Measurements from ENCODE around the gene BDH2. TPM values are rescaled to one million over a fixed set of nuclear protein-coding genes. Genes with fewer than 3 reads are reported as not detected.

BDH2 gene
- total and polyA plus RNA-seq, 2 experiments from 2014 or later: 36.5 to 73.9 TPM

DNA sequence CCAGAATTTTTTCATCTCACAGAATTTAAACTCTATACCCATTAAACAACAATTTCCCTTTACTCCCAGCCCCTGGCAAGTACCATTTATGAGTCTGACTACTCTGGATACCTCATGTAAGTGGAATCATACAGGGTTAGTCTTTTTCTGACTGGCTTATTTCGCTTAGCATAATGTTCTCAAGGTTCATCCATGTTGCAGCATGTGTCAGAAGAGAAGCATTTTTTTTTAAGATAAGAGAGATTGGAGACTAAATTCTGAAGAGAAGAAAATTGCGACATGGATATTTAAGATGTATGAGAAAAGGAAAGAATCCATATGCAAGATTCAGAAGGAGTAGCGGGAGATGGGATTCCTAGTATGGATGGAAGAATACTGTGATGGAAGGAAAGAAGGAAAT is 68.8 kb downstream of the BDH2 start:
- no peak for TF ChIP-seq JUNB (IDR thresholded peaks at IDR 0.05; ENCODE audit: unreplicated experiment)
- TF ChIP-seq, protein P1, sequence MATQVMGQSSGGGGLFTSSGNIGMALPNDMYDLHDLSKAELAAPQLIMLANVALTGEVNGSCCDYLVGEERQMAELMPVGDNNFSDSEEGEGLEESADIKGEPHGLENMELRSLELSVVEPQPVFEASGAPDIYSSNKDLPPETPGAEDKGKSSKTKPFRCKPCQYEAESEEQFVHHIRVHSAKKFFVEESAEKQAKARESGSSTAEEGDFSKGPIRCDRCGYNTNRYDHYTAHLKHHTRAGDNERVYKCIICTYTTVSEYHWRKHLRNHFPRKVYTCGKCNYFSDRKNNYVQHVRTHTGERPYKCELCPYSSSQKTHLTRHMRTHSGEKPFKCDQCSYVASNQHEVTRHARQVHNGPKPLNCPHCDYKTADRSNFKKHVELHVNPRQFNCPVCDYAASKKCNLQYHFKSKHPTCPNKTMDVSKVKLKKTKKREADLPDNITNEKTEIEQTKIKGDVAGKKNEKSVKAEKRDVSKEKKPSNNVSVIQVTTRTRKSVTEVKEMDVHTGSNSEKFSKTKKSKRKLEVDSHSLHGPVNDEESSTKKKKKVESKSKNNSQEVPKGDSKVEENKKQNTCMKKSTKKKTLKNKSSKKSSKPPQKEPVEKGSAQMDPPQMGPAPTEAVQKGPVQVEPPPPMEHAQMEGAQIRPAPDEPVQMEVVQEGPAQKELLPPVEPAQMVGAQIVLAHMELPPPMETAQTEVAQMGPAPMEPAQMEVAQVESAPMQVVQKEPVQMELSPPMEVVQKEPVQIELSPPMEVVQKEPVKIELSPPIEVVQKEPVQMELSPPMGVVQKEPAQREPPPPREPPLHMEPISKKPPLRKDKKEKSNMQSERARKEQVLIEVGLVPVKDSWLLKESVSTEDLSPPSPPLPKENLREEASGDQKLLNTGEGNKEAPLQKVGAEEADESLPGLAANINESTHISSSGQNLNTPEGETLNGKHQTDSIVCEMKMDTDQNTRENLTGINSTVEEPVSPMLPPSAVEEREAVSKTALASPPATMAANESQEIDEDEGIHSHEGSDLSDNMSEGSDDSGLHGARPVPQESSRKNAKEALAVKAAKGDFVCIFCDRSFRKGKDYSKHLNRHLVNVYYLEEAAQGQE (IDR thresholded peaks at IDR 0.05; ENCODE audit: unreplicated experiment): no peak
- TF ChIP-seq ZNF331 (CRISPR knock-in tag; IDR thresholded peaks at IDR 0.05; ENCODE audit: low read depth): no peak
- TF ChIP-seq, protein P2, sequence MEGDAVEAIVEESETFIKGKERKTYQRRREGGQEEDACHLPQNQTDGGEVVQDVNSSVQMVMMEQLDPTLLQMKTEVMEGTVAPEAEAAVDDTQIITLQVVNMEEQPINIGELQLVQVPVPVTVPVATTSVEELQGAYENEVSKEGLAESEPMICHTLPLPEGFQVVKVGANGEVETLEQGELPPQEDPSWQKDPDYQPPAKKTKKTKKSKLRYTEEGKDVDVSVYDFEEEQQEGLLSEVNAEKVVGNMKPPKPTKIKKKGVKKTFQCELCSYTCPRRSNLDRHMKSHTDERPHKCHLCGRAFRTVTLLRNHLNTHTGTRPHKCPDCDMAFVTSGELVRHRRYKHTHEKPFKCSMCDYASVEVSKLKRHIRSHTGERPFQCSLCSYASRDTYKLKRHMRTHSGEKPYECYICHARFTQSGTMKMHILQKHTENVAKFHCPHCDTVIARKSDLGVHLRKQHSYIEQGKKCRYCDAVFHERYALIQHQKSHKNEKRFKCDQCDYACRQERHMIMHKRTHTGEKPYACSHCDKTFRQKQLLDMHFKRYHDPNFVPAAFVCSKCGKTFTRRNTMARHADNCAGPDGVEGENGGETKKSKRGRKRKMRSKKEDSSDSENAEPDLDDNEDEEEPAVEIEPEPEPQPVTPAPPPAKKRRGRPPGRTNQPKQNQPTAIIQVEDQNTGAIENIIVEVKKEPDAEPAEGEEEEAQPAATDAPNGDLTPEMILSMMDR (conservative IDR thresholded peaks at IDR 0.05; ENCODE audit: low read depth in 2 of 2): no peak
- TF ChIP-seq EZH2phosphoT487 (IDR thresholded peaks at IDR 0.05; ENCODE audit: unreplicated experiment): no peak
- TF ChIP-seq POLR2AphosphoS5 (IDR thresholded peaks at IDR 0.05; ENCODE audit: low read depth): no peak
- TF ChIP-seq ZNF114 (CRISPR knock-in tag; IDR thresholded peaks at IDR 0.05): no peak
- TF ChIP-seq, protein P3, sequence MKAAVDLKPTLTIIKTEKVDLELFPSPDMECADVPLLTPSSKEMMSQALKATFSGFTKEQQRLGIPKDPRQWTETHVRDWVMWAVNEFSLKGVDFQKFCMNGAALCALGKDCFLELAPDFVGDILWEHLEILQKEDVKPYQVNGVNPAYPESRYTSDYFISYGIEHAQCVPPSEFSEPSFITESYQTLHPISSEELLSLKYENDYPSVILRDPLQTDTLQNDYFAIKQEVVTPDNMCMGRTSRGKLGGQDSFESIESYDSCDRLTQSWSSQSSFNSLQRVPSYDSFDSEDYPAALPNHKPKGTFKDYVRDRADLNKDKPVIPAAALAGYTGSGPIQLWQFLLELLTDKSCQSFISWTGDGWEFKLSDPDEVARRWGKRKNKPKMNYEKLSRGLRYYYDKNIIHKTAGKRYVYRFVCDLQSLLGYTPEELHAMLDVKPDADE (IDR thresholded peaks at IDR 0.05): no peak
- no peak for TF ChIP-seq EZH2 (IDR thresholded peaks at IDR 0.05; ENCODE audit: low read depth, unreplicated experiment)
- TF ChIP-seq, protein P4, sequence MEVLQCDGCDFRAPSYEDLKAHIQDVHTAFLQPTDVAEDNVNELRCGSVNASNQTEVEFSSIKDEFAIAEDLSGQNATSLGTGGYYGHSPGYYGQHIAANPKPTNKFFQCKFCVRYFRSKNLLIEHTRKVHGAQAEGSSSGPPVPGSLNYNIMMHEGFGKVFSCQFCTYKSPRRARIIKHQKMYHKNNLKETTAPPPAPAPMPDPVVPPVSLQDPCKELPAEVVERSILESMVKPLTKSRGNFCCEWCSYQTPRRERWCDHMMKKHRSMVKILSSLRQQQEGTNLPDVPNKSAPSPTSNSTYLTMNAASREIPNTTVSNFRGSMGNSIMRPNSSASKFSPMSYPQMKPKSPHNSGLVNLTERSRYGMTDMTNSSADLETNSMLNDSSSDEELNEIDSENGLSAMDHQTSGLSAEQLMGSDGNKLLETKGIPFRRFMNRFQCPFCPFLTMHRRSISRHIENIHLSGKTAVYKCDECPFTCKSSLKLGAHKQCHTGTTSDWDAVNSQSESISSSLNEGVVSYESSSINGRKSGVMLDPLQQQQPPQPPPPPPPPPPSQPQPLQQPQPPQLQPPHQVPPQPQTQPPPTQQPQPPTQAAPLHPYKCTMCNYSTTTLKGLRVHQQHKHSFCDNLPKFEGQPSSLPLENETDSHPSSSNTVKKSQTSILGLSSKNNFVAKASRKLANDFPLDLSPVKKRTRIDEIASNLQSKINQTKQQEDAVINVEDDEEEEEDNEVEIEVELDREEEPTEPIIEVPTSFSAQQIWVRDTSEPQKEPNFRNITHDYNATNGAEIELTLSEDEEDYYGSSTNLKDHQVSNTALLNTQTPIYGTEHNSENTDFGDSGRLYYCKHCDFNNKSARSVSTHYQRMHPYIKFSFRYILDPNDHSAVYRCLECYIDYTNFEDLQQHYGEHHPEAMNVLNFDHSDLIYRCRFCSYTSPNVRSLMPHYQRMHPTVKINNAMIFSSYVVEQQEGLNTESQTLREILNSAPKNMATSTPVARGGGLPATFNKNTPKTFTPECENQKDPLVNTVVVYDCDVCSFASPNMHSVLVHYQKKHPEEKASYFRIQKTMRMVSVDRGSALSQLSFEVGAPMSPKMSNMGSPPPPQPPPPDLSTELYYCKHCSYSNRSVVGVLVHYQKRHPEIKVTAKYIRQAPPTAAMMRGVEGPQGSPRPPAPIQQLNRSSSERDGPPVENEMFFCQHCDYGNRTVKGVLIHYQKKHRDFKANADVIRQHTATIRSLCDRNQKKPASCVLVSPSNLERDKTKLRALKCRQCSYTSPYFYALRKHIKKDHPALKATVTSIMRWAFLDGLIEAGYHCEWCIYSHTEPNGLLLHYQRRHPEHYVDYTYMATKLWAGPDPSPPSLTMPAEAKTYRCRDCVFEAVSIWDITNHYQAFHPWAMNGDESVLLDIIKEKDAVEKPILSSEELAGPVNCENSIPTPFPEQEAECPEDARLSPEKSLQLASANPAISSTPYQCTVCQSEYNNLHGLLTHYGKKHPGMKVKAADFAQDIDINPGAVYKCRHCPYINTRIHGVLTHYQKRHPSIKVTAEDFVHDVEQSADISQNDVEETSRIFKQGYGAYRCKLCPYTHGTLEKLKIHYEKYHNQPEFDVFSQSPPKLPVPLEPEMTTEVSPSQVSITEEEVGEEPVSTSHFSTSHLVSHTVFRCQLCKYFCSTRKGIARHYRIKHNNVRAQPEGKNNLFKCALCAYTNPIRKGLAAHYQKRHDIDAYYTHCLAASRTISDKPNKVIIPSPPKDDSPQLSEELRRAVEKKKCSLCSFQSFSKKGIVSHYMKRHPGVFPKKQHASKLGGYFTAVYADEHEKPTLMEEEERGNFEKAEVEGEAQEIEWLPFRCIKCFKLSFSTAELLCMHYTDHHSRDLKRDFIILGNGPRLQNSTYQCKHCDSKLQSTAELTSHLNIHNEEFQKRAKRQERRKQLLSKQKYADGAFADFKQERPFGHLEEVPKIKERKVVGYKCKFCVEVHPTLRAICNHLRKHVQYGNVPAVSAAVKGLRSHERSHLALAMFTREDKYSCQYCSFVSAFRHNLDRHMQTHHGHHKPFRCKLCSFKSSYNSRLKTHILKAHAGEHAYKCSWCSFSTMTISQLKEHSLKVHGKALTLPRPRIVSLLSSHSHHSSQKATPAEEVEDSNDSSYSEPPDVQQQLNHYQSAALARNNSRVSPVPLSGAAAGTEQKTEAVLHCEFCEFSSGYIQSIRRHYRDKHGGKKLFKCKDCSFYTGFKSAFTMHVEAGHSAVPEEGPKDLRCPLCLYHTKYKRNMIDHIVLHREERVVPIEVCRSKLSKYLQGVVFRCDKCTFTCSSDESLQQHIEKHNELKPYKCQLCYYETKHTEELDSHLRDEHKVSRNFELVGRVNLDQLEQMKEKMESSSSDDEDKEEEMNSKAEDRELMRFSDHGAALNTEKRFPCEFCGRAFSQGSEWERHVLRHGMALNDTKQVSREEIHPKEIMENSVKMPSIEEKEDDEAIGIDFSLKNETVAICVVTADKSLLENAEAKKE (CRISPR knock-in tag; IDR thresholded peaks at IDR 0.05): no peak
- ATAC-seq: no peak
- H3K4me1 Mint-ChIP-seq: no peaks in the 10 kb centered on the region

More for the DNA sequence above, 68.8 kb downstream of the BDH2 start:
- Mint-ChIP-seq H3K27ac (no peak overlapping the region), H3K4me3 (no peak overlapping the region), H3K27me3 (ENCODE audit: insufficient read depth, low read depth, poor library complexity) (no peaks in the 10 kb centered on the region), H3K9me3 (no peaks in the 10 kb centered on the region), H3K36me3 (ENCODE audit: low read depth) (no peaks in the 10 kb centered on the region)
- Histone ChIP-seq H3K9me2 (ENCODE audit: insufficient read depth) (no peaks in the 10 kb centered on the region), H3F3A (replicated peaks; ENCODE audit: low read depth) (no peaks in the 10 kb centered on the region), H3K79me2 (replicated peaks; ENCODE audit: insufficient read depth) (no peaks in the 10 kb centered on the region), H3K27ac (ENCODE audit: low read depth) (no peak overlapping the region), H3K4me2 (no peak overlapping the region), H3K4me1 (ENCODE audit: insufficient read depth) (no peaks in the 10 kb centered on the region), H2AFZ (no peak overlapping the region), H3K4me3 (no peak overlapping the region), H3K36me3 (ENCODE audit: insufficient read depth) (no peaks in the 10 kb centered on the region), H4K20me1 (replicated peaks; ENCODE audit: insufficient read depth) (no peaks in the 10 kb centered on the region), H3K27me3 (ENCODE audit: insufficient read depth) (no peaks in the 10 kb centered on the region)
- DNase-seq (ENCODE audit: low spot score): no peak
